Adrenal gland (tissue), 12 donors: ENCODE measurements around the gene TMCC2. TPM values are rescaled to one million over a fixed set of nuclear protein-coding genes. Genes with fewer than 3 reads are reported as not detected.

Experiments
- DNase-seq, 7 donors: peaks; one replicate each; pipeline ENCODE4 v3.0.0-alpha.2; 2019 to 2020
- H3K27ac ChIP-seq, 5 donors: fragments of 200-600 bp; sonication (generic) in 4 of 5; 1 replicate in 3 of 5; 2 replicates in 2 of 5; pipeline versions ENCODE4 v1.5.1 to v1.8.0; 2016 to 2020; ENCODE audit warnings: mild to moderate bottlenecking in 1 of 5
- H3K27me3 ChIP-seq: fragments of 200-600 bp; 2 replicates; pipeline ENCODE4 v1.8.0; 2021
- H3K36me3 ChIP-seq, 2 donors: fragments of 200-600 bp; replicated peaks in 1 of 2; 1 replicate in 1 of 2; 2 replicates in 1 of 2; pipeline versions ENCODE4 v1.5.1 to v1.8.0; 2018 to 2022
- H3K4me1 ChIP-seq, 2 donors: fragments of 200-600 bp; replicated peaks in 1 of 2; 1 replicate in 1 of 2; 2 replicates in 1 of 2; pipeline versions ENCODE4 v1.5.1 to v1.8.0; 2018 to 2021
- H3K4me3 ChIP-seq, 4 donors: fragments of 200-600 bp; sonication (generic) in 3 of 4; one replicate each; pipeline ENCODE4 v1.5.1; 2016 to 2018
- H3K9me3 ChIP-seq, 3 donors: fragments of 200-600 bp; sonication (generic) in 1 of 3; replicated peaks in 1 of 3; 1 replicate in 2 of 3; 2 replicates in 1 of 3; pipeline versions ENCODE4 v1.5.1 to v1.8.0; 2016 to 2021
- CTCF ChIP-seq, 6 experiments: fragments of 450-650 bp in 4 of 6; fragments of 200-600 bp in 2 of 6; sonication (generic) in 1 of 6; IDR thresholded peaks; 1 replicate in 5 of 6; 2 replicates in 1 of 6; pipeline versions ENCODE4 v1.5.1 to v1.8.0; 2016 to 2021; ENCODE audit warnings: antibody characterized with exemption in 6 of 6, mild to moderate bottlenecking in 2 of 6, moderate library complexity in 1 of 6
- POLR2A ChIP-seq, 2 donors: fragments of 450-650 bp; IDR thresholded peaks; one replicate each; pipeline ENCODE4 v1.6.1; 2017; ENCODE audit warnings: antibody characterized with exemption in 2 of 2, mild to moderate bottlenecking in 2 of 2, moderate library complexity in 1 of 2
- WGBS, 4 donors: extraction: QIAGEN DNeasy Blood & Tissue Kit in 2 of 4; methylation state at CpG; one replicate each; pipeline versions ENCODE4 v1.1.5 to v1.1.7; 2013 to 2017; 5-methylcytosine and 5-hydroxymethylcytosine counted together
- intact Hi-C, 2 donors: fragments of 100-400 bp; cut with DNase I; formaldehyde crosslinking; loops; one replicate each; pipeline versions ENCODE4 v1.14.1 to v1.15.0; 2022 to 2023
- polyA plus RNA-seq, 3 donors: library from polyadenylated mRNA; stranded (reverse); fragments of 200-250 nt in 2 of 3; fragments of 350-450 nt in 1 of 3; fragmentation: Illumina TruSeq in 1 of 3; extraction: RNeasy Lipid Tissue Mini Kit (QIAGEN cat#74804) in 1 of 3; gene quantifications; one replicate each; pipeline ENCODE4 v1.2.3, GENCODE V29; 2013 to 2014
- total RNA-seq, 9 donors: library from RNA; depleted of rRNA in 4 of 9; stranded (reverse); fragments of >200 nt in 4 of 9; fragments of 120-200 nt in 1 of 9; fragmentation: NEBNext Ultra II Directional in 1 of 9; extraction: Animal tissue kit (Norgen Biotek cat#: 25700) in 1 of 9; gene quantifications; one replicate each; pipeline versions ENCODE4 v1.1.0 to v1.2.4, GENCODE V29; 2013 to 2023
- donor health status: healthy with polysubstance abuse.
- donor health status: Bipolar disorder and iron deficiency.
- donor health status: DM: yes; HTN: yes; CAD: no.
- donor health status: DM: no; HTN: no; CAD: no.
- donor health status: DM: no; HTN: no; CAD: no.
- donor health status: DM: yes; HTN: yes; CAD: no.

TMCC2 gene
- total and polyA plus RNA-seq, 12 donors: 2.3 to 33.2 (median 7.5) TPM

GRCh38 chr1:205284420-205285144 lies 56.8 kb downstream of the TMCC2 start:
- peak overlapping the region in 4 of 5 donors; percentile 23 to 90 (median 70) for H3K27ac ChIP-seq
- intact Hi-C loops: no loop called here
- H3K4me1 ChIP-seq: peaks cover 20 to 42% of the 10 kb centered on the region in 2 donors
- TF ChIP-seq CTCF (IDR thresholded peaks at IDR 0.05): no peak
- TF ChIP-seq POLR2A (IDR thresholded peaks at IDR 0.05): peak in 1 of 2 donors; percentile 52
- no peaks in the 10 kb centered on the region for H3K27me3 ChIP-seq
- H3K36me3 ChIP-seq: no peaks in the 10 kb centered on the region
- H3K4me3 ChIP-seq: no peak overlapping the region
- H3K9me3 ChIP-seq: no peaks in the 10 kb centered on the region
- whole genome bisulfite sequencing, 4 donors: 70 to 100% (median 75%) methylated on average over 4 to 7 of the region's 7 CpGs
- peak; percentile 90 to 99 (median 98) for DNase-seq

GRCh38 chr1:205285381-205286101 lies 57.8 kb downstream of the TMCC2 start:
- DNase-seq: no peak
- no peaks in the 10 kb centered on the region for H3K27me3 ChIP-seq
- peaks cover 20 to 42% of the 10 kb centered on the region in 2 donors for H3K4me1 ChIP-seq
- intact Hi-C loops: no loop called here
- TF ChIP-seq CTCF (IDR thresholded peaks at IDR 0.05) (no peak), POLR2A (IDR thresholded peaks at IDR 0.05) (no peak)
- 51 to 57% (median 54%) methylated on average over 11 to 12 of the region's 12 CpGs for WGBS, 4 donors
- H3K4me3 ChIP-seq: no peak overlapping the region
- no peaks in the 10 kb centered on the region for H3K36me3 ChIP-seq
- peak overlapping the region in 4 of 5 donors; percentile 23 to 90 (median 70) for H3K27ac ChIP-seq
- H3K9me3 ChIP-seq: no peaks in the 10 kb centered on the region

- no peak overlapping the region for H3K4me3 ChIP-seq
- H3K27ac ChIP-seq: no peak overlapping the region
- peaks cover 20 to 42% of the 10 kb centered on the region in 2 donors for H3K4me1 ChIP-seq
Measured at GRCh38 chr1:205286335-205286950, 58.7 kb downstream of the TMCC2 start.

More at GRCh38 chr1:205286335-205286950, 58.7 kb downstream of the TMCC2 start:
- TF ChIP-seq CTCF (IDR thresholded peaks at IDR 0.05): no peak
- Histone ChIP-seq H3K27me3 (no peaks in the 10 kb centered on the region), H3K9me3 (no peaks in the 10 kb centered on the region), H3K36me3 (no peaks in the 10 kb centered on the region)
- intact Hi-C loops: no loop called here
- no peak for DNase-seq
- WGBS, 4 donors: 77 to 81% (median 77%) methylated on average over 7 to 9 of the region's 9 CpGs
